Astrocyte (in vitro differentiated cells and primary cell): ENCODE results near the gene SMTNL1. TPM values are rescaled to one million over a fixed set of nuclear protein-coding genes. Genes with fewer than 3 reads are reported as not detected.
A peak's percentile ranks its signal among the peaks of the same experiment; 100 is the strongest.

Source experiments
- DNase-seq: peaks from one replicate; pipeline ENCODE4 v3.0.0-alpha.2; 2010; ENCODE audit warnings: low read depth
- FAIRE-seq: peaks from 2 replicates; lab custom pipeline; 2011; peaks lifted over from hg19 to GRCh38; lab: Jason Lieb, UNC
- H2AFZ ChIP-seq: 2 replicates; pipeline ENCODE4 v1.6.0; 2012; ENCODE audit warnings: low read depth, low read length, inconsistent platforms
- H3K27ac ChIP-seq: 2 replicates; pipeline ENCODE4 v1.5.1; 2011; ENCODE audit warnings: low read depth, low read length, inconsistent platforms
- H3K27me3 ChIP-seq: 2 replicates; pipeline ENCODE4 v1.6.0; 2011; ENCODE audit warnings: low read length, inconsistent platforms; ENCODE audit not compliant: insufficient read depth
- H3K36me3 ChIP-seq: 2 replicates; pipeline ENCODE4 v1.5.1; 2011; ENCODE audit warnings: low read length, inconsistent platforms; ENCODE audit not compliant: insufficient read depth
- H3K4me1 ChIP-seq: 2 replicates; pipeline ENCODE4 v1.5.1; 2011; ENCODE audit warnings: low read length, inconsistent platforms; ENCODE audit not compliant: insufficient read depth
- H3K4me2 ChIP-seq: 2 replicates; pipeline ENCODE4 v1.6.0; 2012; ENCODE audit warnings: low read length, inconsistent platforms
- H3K4me3 ChIP-seq: 2 replicates; pipeline ENCODE4 v1.5.1; 2011; ENCODE audit warnings: low read depth, mild to moderate bottlenecking, low read length, inconsistent platforms; ENCODE audit not compliant: insufficient read depth
- H3K79me2 ChIP-seq: 2 replicates; pipeline ENCODE4 v1.6.0; 2012; ENCODE audit warnings: mild to moderate bottlenecking, low read length, inconsistent platforms; ENCODE audit not compliant: insufficient read depth
- H3K9ac ChIP-seq: 2 replicates; pipeline ENCODE4 v1.6.0; 2012; ENCODE audit warnings: mild to moderate bottlenecking, low read length, inconsistent platforms
- H3K9me3 ChIP-seq: 2 replicates; pipeline ENCODE4 v1.5.1; 2012; ENCODE audit warnings: low read depth, mild to moderate bottlenecking, low read length, inconsistent platforms; ENCODE audit not compliant: insufficient read depth
- H4K20me1 ChIP-seq: 2 replicates; pipeline ENCODE4 v1.6.0; 2012; ENCODE audit warnings: low read length, inconsistent platforms; ENCODE audit not compliant: insufficient read depth
- H3K27ac Mint-ChIP-seq: one replicate; pipeline ENCODE4 v1.8.0; 2021; ENCODE audit warnings: mild to moderate bottlenecking, mixed read lengths; ENCODE audit not compliant: unreplicated experiment
- H3K27me3 Mint-ChIP-seq: one replicate; pipeline ENCODE4 v1.8.0; 2021; ENCODE audit warnings: low read depth, mixed read lengths; ENCODE audit not compliant: unreplicated experiment
- H3K36me3 Mint-ChIP-seq: one replicate; pipeline ENCODE4 v1.8.0; 2021; ENCODE audit warnings: low read depth, mixed read lengths; ENCODE audit not compliant: unreplicated experiment
- H3K4me1 Mint-ChIP-seq: one replicate; pipeline ENCODE4 v1.8.0; 2021; ENCODE audit warnings: low read depth, mixed read lengths; ENCODE audit not compliant: unreplicated experiment
- H3K4me3 Mint-ChIP-seq: one replicate; pipeline ENCODE4 v1.8.0; 2021; ENCODE audit warnings: mild to moderate bottlenecking, moderate library complexity, mixed read lengths; ENCODE audit not compliant: unreplicated experiment
- H3K9me3 Mint-ChIP-seq: one replicate; pipeline ENCODE4 v1.8.0; 2021; ENCODE audit warnings: mild to moderate bottlenecking, mixed read lengths; ENCODE audit not compliant: unreplicated experiment
- EZH2 ChIP-seq: IDR thresholded peaks from 2 replicates; pipeline ENCODE4 v1.6.1; 2012; ENCODE audit warnings: mild to moderate bottlenecking, low read length, inconsistent platforms; ENCODE audit not compliant: insufficient read depth
- total RNA-seq: library from RNA; stranded (reverse); gene quantifications from 2 replicates; pipeline ENCODE4 v1.2.1, GENCODE V29; 2021
- TF ChIP-seq, protein P1 (sequence below): IDR thresholded peaks from 2 replicates; pipeline ENCODE4 v1.5.1; 2011; ENCODE audit warnings: low read depth, mild to moderate bottlenecking, inconsistent platforms, low read length, moderate library complexity; ENCODE audit not compliant: insufficient read depth

The SMTNL1 gene
- total RNA-seq, 1 donor from 2014 or later, result not detected

DNA sequence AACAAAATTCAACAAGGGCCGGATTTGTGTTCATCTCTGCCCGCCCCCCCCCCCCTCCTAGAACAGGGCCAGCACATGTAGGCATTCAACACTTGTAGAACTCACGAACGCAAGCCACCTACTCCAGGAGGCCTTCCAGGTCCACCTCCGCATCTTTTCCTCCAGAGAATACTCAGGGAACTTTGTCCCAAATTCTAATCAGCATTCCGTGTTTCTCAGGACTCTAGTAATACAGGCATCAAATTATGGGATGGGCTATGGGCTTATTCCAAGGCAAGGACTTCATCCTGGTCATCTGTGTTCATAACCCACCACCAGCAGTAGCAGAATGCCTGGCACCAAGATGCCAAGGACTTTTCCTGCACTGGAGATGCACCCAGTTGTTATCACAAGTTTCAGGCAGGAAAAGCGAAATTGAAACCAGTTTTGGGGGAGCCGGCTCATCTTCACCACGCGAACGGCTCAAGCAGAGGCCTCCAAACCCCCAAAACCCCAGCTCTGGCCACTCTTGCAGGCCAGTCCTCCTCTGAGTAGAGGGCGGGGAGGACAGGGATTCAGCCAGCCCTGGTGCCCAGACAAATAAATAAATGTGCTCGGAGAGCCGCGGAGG is 29.6 kb downstream of the SMTNL1 start:
- Histone ChIP-seq H3K27ac (no peak overlapping the region), H3K27me3 (no peaks in the 10 kb centered on the region), H3K36me3 (no peaks in the 10 kb centered on the region), H3K9me3 (no peaks in the 10 kb centered on the region), H3K9ac (peak overlapping the region; percentile 81), H3K4me1 (peaks cover 9% of the 10 kb centered on the region), H4K20me1 (no peaks in the 10 kb centered on the region), H3K4me2 (peak overlapping the region; percentile 88), H3K79me2 (no peaks in the 10 kb centered on the region), H2AFZ (peak overlapping the region; percentile 96), H3K4me3 (peak overlapping the region; percentile 67)
- Mint-ChIP-seq H3K27ac (peak overlapping the region; percentile 80), H3K36me3 (peaks cover 6% of the 10 kb centered on the region), H3K4me1 (peaks cover 23% of the 10 kb centered on the region), H3K9me3 (peaks cover 1% of the 10 kb centered on the region), H3K4me3 (peak overlapping the region; percentile 94), H3K27me3 (no peaks in the 10 kb centered on the region)
- FAIRE-seq (no peak), DNase-seq (peak; percentile 7)
- TF ChIP-seq, protein P1, sequence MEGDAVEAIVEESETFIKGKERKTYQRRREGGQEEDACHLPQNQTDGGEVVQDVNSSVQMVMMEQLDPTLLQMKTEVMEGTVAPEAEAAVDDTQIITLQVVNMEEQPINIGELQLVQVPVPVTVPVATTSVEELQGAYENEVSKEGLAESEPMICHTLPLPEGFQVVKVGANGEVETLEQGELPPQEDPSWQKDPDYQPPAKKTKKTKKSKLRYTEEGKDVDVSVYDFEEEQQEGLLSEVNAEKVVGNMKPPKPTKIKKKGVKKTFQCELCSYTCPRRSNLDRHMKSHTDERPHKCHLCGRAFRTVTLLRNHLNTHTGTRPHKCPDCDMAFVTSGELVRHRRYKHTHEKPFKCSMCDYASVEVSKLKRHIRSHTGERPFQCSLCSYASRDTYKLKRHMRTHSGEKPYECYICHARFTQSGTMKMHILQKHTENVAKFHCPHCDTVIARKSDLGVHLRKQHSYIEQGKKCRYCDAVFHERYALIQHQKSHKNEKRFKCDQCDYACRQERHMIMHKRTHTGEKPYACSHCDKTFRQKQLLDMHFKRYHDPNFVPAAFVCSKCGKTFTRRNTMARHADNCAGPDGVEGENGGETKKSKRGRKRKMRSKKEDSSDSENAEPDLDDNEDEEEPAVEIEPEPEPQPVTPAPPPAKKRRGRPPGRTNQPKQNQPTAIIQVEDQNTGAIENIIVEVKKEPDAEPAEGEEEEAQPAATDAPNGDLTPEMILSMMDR, result no peak
- TF ChIP-seq EZH2, result no peak

DNA sequence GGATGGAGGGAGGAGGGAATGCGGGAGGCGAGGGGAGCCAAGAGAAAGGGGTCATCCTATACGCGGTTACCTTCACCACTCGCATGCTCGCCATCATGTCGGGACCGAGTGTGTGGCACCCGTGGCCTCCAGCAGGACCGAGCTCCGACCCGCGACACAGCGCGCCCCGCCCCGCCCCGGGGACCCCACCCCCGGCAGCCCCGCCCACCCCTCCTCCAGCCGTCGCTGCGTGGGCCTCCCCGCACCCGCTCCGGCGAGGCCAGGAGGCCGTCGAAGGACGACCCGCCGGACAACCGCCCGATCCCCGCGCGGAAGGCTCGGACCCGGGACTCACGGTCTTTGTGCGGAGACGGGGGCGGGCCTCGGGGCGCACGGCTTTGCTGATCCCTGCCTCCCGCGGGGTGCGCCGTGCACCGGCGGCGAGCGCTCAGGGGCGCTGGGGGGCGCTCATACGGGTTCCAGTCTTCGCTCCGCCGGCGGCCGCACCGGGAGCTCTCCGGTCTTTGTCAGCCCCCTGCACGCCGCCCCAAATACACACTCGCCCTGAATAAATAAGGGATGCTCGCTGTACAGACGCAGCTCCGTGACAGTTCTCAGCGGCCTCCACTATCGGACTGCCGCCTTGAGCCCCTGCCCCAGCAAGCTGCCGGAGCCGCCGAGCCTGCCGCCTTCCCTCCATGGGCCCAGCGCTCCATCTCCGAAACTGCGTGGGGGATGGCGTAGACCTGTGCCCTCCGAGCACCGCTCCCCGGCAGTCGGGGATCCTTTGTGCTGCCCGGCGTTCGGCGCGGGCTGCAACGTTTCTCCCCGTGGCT is 30.3 kb downstream of the SMTNL1 start, which contains the start of gene UBE2L6:
Gene UBE2L6 (minus strand): TSS at position 158 of the 815 bp plus-strand sequence. CDS start 61 bp downstream, at position 97.
- Histone ChIP-seq H3K9ac (peak within 1 kb of the TSS; percentile 81), H3K79me2 (no peaks in the 10 kb centered on the region), H3K4me3 (peak within 1 kb of the TSS; percentile 67), H3K9me3 (no peaks in the 10 kb centered on the region), H3K27ac (no peak within 1 kb of the TSS), H3K36me3 (no peaks in the 10 kb centered on the region), H3K4me1 (peaks cover 9% of the 10 kb centered on the region), H3K4me2 (peak within 1 kb of the TSS; percentile 88), H4K20me1 (no peaks in the 10 kb centered on the region), H2AFZ (peak within 1 kb of the TSS; percentile 96), H3K27me3 (no peaks in the 10 kb centered on the region)
- H3K9me3 Mint-ChIP-seq, result peaks cover 1% of the 10 kb centered on the region
- peak within 1 kb of the TSS; percentile 94 for H3K4me3 Mint-ChIP-seq
- no peaks in the 10 kb centered on the region for H3K27me3 Mint-ChIP-seq
- H3K4me1 Mint-ChIP-seq, result peaks cover 21% of the 10 kb centered on the region
- peak within 1 kb of the TSS; percentile 82 for H3K27ac Mint-ChIP-seq
- FAIRE-seq, result no peak
- peak; percentile 8 for DNase-seq
- H3K36me3 Mint-ChIP-seq, result peaks cover 6% of the 10 kb centered on the region
- TF ChIP-seq, protein P1, result no peak
- no peak for TF ChIP-seq EZH2
